ENCODE measurements around the gene PIK3CG.
"Not testable (repeated sequence)": the region's sequence is repeated elsewhere in the genome, so short reads cannot be mapped to it uniquely, and the experiment has no call there.

PIK3CG gene

GRCh38 chr7:106944035-106944665 lies 79.1 kb downstream of the PIK3CG start:
- DNase-seq, result no peak

GRCh38 chr7:106947244-106947728 lies 82.2 kb downstream of the PIK3CG start:
- peak; percentile 41 for DNase-seq

- no peak for DNase-seq
These were observed 87.0 kb downstream of the PIK3CG start for GRCh38 chr7:106952001-106952657.

GRCh38 chr7:106952658-106953231 lies 87.7 kb downstream of the PIK3CG start:
- DNase-seq, result no peak

GRCh38 chr7:106954840-106955239 lies 89.8 kb downstream of the PIK3CG start:
- DNase-seq, result no peak

- DNase-seq, result not testable (repeated sequence)
These were observed 90.8 kb downstream of the PIK3CG start for GRCh38 chr7:106955857-106956256.

Data from activated CD4-positive, alpha-beta T cell treated with anti-CD3 and anti-CD28 coated beads for 48 hours (primary cell).